HepG2 (cell line): Measurements from ENCODE around the gene SRP14. TPM values are rescaled to one million over a fixed set of nuclear protein-coding genes. Genes with fewer than 3 reads are reported as not detected.

Experiments used
- ATAC-seq: fragments of 200-7000 bp; cut with Tn5 transposase; 3 replicates; pipeline ENCODE4 v1.9.1; 2020; ENCODE audit warnings: mild to moderate bottlenecking, moderate library complexity
- BruUV-seq: library from RNA; stranded (reverse); fragments of 400-500 nt; replicated peaks from 2 replicates; lab custom pipeline; 2021; lab: Mats Ljungman, UMichigan
- CTCF ChIA-PET: fragments of 300-600 bp; formaldehyde crosslinking; extraction: SDS; loops from one replicate; lab custom pipeline; 2021; ENCODE audit warnings: low total read pairs, inconsistent platforms, low intra/inter-chr PET ratio; lab: Yijun Ruan, JAX
- POLR2A ChIA-PET: fragments of 350-600 bp; sonication (Branson Sonifier 250); formaldehyde crosslinking; loops from one replicate; lab custom pipeline; 2020; ENCODE audit warnings: antibody characterized with exemption, inconsistent platforms; lab: Yijun Ruan, JAX
- DNase-seq: peaks from one replicate; pipeline ENCODE4 v3.0.0-alpha.2; 2015; ENCODE audit warnings: low spot score
- FAIRE-seq: peaks from 3 replicates; lab custom pipeline; 2011; peaks lifted over from hg19 to GRCh38; lab: Jason Lieb, UNC
- H2AFZ ChIP-seq: one replicate; pipeline ENCODE4 v1.6.1; 2011; ENCODE audit warnings: low read length, inconsistent platforms
- H3K27ac ChIP-seq: fragments of 300-600 bp; 3 replicates; pipeline ENCODE4 v1.8.0; 2011; ENCODE audit warnings: mixed run types, mild to moderate bottlenecking, mixed read lengths, low read length, inconsistent platforms; ENCODE audit not compliant: insufficient read depth; ENCODE audit errors: extremely low read length
- H3K27me3 ChIP-seq, 2 experiments: fragments of 200-600 bp in 1 of 2; 2 replicates in 1 of 2; 3 replicates in 1 of 2; pipeline versions ENCODE4 v1.6.0 to v1.8.0; 2011; ENCODE audit warnings: low read length in 2 of 2, mild to moderate bottlenecking in 2 of 2, moderate library complexity in 2 of 2, inconsistent platforms in 1 of 2; ENCODE audit not compliant: insufficient read depth in 2 of 2, control insufficient read depth in 1 of 2
- H3K36me3 ChIP-seq, 2 experiments: fragments of 200-600 bp in 1 of 2; replicated peaks in 1 of 2; 2 replicates in 1 of 2; 3 replicates in 1 of 2; pipeline versions ENCODE4 v1.5.1 to v1.8.0; 2011; ENCODE audit warnings: low read length in 2 of 2, inconsistent platforms in 1 of 2; ENCODE audit not compliant: insufficient read depth in 2 of 2, control insufficient read depth in 1 of 2
- H3K4me1 ChIP-seq: 2 replicates; pipeline ENCODE4 v1.5.1; 2012; ENCODE audit warnings: low read length, inconsistent platforms; ENCODE audit not compliant: insufficient read depth
- H3K4me2 ChIP-seq: 2 replicates; pipeline ENCODE4 v1.6.0; 2011; ENCODE audit warnings: low read depth, low read length, inconsistent platforms
- H3K4me3 ChIP-seq, 3 experiments: fragments of 200-600 bp in 1 of 3; sonication (generic), shearing (Covaris generic) in 1 of 3; replicated peaks in 1 of 3; 2 replicates each; pipeline ENCODE4 v1.5.1; 2011 to 2016; ENCODE audit warnings: low read length in 3 of 3, inconsistent platforms in 2 of 3, low read depth in 2 of 3, mild to moderate bottlenecking in 2 of 3, control low read depth in 1 of 3, mixed read lengths in 1 of 3; ENCODE audit not compliant: insufficient read depth in 1 of 3
- H3K79me2 ChIP-seq: one replicate; pipeline ENCODE4 v1.6.1; 2011; ENCODE audit warnings: low read length, inconsistent platforms; ENCODE audit not compliant: insufficient read depth
- H3K9ac ChIP-seq: 2 replicates; pipeline ENCODE4 v1.6.0; 2011; ENCODE audit warnings: mild to moderate bottlenecking, low read depth, low read length, inconsistent platforms; ENCODE audit not compliant: insufficient read depth
- H3K9me3 ChIP-seq: 2 replicates; pipeline ENCODE4 v1.5.1; 2012; ENCODE audit warnings: mild to moderate bottlenecking, low read length
- H4K20me1 ChIP-seq: 2 replicates; pipeline ENCODE4 v1.6.0; 2011; ENCODE audit warnings: inconsistent platforms, mild to moderate bottlenecking, low read length, moderate library complexity; ENCODE audit not compliant: insufficient read depth
- JDP2 ChIP-seq: sonication (generic); formaldehyde crosslinking; IDR thresholded peaks from 2 replicates; pipeline ENCODE4 v1.8.1; 2022; ENCODE audit warnings: missing genetic modification reagents, borderline replicate concordance
- NFE2L2 ChIP-seq: fragments of 150-350 bp; IDR thresholded peaks from 2 replicates; pipeline ENCODE4 v1.6.1; 2014; ENCODE audit warnings: low read length
- NFKB2 ChIP-seq: sonication (generic); formaldehyde crosslinking; IDR thresholded peaks from 2 replicates; pipeline ENCODE4 v1.4.0; 2020; ENCODE audit warnings: missing genetic modification reagents, borderline replicate concordance
- NFRKB ChIP-seq: fragments of 450-650 bp; IDR thresholded peaks from 2 replicates; pipeline ENCODE4 v1.6.1; 2017
- U2AF2 ChIP-seq: fragments of 200-400 bp; formaldehyde crosslinking; IDR thresholded peaks from 2 replicates; pipeline ENCODE4 v1.6.1; 2017; ENCODE audit warnings: low read depth, mild to moderate bottlenecking, low read length
- ZNF292 ChIP-seq: sonication (generic); formaldehyde crosslinking; IDR thresholded peaks from 2 replicates; pipeline ENCODE4 v1.8.1; 2022; ENCODE audit warnings: mild to moderate bottlenecking, low read depth, missing genetic modification reagents, borderline replicate concordance
- ZNF317 ChIP-seq: sonication (generic); formaldehyde crosslinking; IDR thresholded peaks from 2 replicates; pipeline ENCODE4 v1.5.0; 2020; ENCODE audit warnings: mild to moderate bottlenecking, missing genetic modification reagents
- WGBS: methylation state at CpG from one replicate; pipeline ENCODE4 v1.1.6; 2017; ENCODE audit warnings: low lambda C conversion rate; 5-methylcytosine and 5-hydroxymethylcytosine counted together
- in situ Hi-C: cut with HindIII; loops from 2 replicates; pipeline ENCODE4 v1.10.0; 2017; ENCODE audit warnings: low pct_unique_long_range_greater_than_20kb; ENCODE audit not compliant: extremely low pct_ligation_motif_present
- intact Hi-C: fragments of 100-400 bp; cut with micrococcal nuclease; formaldehyde crosslinking; loops from one replicate; pipeline ENCODE4 v1.10.0; 2022; ENCODE audit not compliant: unreplicated experiment
- polyA plus RNA-seq, 8 experiments: library from polyadenylated mRNA; depleted of rRNA in 3 of 8; stranded (reverse) in 7 of 8; unstranded in 1 of 8; fragments of >200 nt; fragmentation: Illumina TruSeq in 4 of 8; extraction: Trizol in 4 of 8; gene quantifications; 2 replicates each; pipeline versions ENCODE4 v1.2.1 to v1.2.3, GENCODE V29; 2011 to 2016; ENCODE audit warnings: low read depth in 4 of 8, missing spikeins in 1 of 8, mixed read lengths in 1 of 8; ENCODE audit not compliant: insufficient read depth in 1 of 8
- total RNA-seq, 5 experiments: library from RNA; depleted of rRNA; stranded (reverse); fragments of >200 nt; fragmentation: Illumina TruSeq; extraction: Trizol; gene quantifications; 2 replicates each; pipeline ENCODE4 v1.2.3, GENCODE V29; 2016; ENCODE audit warnings: low read depth in 1 of 5
- TF ChIP-seq, protein P1 (sequence below): sonication (generic); formaldehyde crosslinking; conservative IDR thresholded peaks from 2 replicates; pipeline ENCODE4 v1.5.0; 2020; ENCODE audit warnings: missing genetic modification reagents
- TF ChIP-seq, protein P2 (sequence below): sonication (generic); formaldehyde crosslinking; IDR thresholded peaks from 2 replicates; pipeline ENCODE4 v1.8.1; 2023; ENCODE audit warnings: mild to moderate bottlenecking, missing genetic modification reagents
- TF ChIP-seq, protein P3 (sequence below): sonication (generic); formaldehyde crosslinking; IDR thresholded peaks from 2 replicates; pipeline ENCODE4 v1.4.0; 2020; ENCODE audit warnings: missing genetic modification reagents, borderline replicate concordance

SRP14 gene
- total and polyA plus RNA-seq, 2 of the 13 experiments (the other 11 are each of a cell fraction or from before 2014, with no cell fraction given) = 208 to 356 TPM

GRCh38 chr15:40046721-40047414, 7.9 kb upstream of the SRP14 start:
- Histone ChIP-seq H3K4me3 (no peak overlapping the region), H3K9ac (no peak overlapping the region), H2AFZ (no peak overlapping the region), H3K27ac (no peak overlapping the region), H3K4me1 (peaks cover 46% of the 10 kb centered on the region), H3K79me2 (no peaks in the 10 kb centered on the region), H4K20me1 (no peaks in the 10 kb centered on the region), H3K27me3 (no peaks in the 10 kb centered on the region), H3K9me3 (no peaks in the 10 kb centered on the region), H3K36me3 (no peaks in the 10 kb centered on the region), H3K4me2 (peak overlapping the region; percentile 13; the same call in 1 of the 2 replicates)
- FAIRE-seq = no peak
- CTCF ChIA-PET = interaction anchor here (2.3 kb wide), 1 partner anchor 228 kb away, joined by 19 read pairs; no protein-coding TSS in a partner anchor
- BruUV-seq = no TSS peak
- 100% methylated on average over 2 of the region's 5 CpGs for WGBS
- TF ChIP-seq, protein P1, sequence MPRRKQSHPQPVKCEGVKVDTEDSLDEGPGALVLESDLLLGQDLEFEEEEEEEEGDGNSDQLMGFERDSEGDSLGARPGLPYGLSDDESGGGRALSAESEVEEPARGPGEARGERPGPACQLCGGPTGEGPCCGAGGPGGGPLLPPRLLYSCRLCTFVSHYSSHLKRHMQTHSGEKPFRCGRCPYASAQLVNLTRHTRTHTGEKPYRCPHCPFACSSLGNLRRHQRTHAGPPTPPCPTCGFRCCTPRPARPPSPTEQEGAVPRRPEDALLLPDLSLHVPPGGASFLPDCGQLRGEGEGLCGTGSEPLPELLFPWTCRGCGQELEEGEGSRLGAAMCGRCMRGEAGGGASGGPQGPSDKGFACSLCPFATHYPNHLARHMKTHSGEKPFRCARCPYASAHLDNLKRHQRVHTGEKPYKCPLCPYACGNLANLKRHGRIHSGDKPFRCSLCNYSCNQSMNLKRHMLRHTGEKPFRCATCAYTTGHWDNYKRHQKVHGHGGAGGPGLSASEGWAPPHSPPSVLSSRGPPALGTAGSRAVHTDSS (CRISPR knock-in tag) = no peak
- TF ChIP-seq ZNF292 = no peak
- TF ChIP-seq, protein P2, sequence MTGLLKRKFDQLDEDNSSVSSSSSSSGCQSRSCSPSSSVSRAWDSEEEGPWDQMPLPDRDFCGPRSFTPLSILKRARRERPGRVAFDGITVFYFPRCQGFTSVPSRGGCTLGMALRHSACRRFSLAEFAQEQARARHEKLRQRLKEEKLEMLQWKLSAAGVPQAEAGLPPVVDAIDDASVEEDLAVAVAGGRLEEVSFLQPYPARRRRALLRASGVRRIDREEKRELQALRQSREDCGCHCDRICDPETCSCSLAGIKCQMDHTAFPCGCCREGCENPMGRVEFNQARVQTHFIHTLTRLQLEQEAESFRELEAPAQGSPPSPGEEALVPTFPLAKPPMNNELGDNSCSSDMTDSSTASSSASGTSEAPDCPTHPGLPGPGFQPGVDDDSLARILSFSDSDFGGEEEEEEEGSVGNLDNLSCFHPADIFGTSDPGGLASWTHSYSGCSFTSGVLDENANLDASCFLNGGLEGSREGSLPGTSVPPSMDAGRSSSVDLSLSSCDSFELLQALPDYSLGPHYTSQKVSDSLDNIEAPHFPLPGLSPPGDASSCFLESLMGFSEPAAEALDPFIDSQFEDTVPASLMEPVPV = no peak
- no peak for TF ChIP-seq ZNF317 (CRISPR knock-in tag)
- TF ChIP-seq NFKB2 (CRISPR knock-in tag) = no peak
- TF ChIP-seq NFE2L2 = no peak
- TF ChIP-seq JDP2 (CRISPR knock-in tag) = no peak
- TF ChIP-seq, protein P3, sequence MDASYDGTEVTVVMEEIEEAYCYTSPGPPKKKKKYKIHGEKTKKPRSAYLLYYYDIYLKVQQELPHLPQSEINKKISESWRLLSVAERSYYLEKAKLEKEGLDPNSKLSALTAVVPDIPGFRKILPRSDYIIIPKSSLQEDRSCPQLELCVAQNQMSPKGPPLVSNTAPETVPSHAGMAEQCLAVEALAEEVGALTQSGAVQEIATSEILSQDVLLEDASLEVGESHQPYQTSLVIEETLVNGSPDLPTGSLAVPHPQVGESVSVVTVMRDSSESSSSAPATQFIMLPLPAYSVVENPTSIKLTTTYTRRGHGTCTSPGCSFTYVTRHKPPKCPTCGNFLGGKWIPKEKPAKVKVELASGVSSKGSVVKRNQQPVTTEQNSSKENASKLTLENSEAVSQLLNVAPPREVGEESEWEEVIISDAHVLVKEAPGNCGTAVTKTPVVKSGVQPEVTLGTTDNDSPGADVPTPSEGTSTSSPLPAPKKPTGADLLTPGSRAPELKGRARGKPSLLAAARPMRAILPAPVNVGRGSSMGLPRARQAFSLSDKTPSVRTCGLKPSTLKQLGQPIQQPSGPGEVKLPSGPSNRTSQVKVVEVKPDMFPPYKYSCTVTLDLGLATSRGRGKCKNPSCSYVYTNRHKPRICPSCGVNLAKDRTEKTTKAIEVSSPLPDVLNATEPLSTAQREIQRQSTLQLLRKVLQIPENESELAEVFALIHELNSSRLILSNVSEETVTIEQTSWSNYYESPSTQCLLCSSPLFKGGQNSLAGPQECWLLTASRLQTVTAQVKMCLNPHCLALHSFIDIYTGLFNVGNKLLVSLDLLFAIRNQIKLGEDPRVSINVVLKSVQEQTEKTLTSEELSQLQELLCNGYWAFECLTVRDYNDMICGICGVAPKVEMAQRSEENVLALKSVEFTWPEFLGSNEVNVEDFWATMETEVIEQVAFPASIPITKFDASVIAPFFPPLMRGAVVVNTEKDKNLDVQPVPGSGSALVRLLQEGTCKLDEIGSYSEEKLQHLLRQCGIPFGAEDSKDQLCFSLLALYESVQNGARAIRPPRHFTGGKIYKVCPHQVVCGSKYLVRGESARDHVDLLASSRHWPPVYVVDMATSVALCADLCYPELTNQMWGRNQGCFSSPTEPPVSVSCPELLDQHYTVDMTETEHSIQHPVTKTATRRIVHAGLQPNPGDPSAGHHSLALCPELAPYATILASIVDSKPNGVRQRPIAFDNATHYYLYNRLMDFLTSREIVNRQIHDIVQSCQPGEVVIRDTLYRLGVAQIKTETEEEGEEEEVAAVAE (CRISPR knock-in tag) = no peak
- no peak for TF ChIP-seq U2AF2
- no peak for TF ChIP-seq NFRKB
- no peak for DNase-seq
- intact Hi-C loops = loop anchor here (5.0 kb wide), 1 partner anchor 115 kb away; the partner anchor contains the start of gene BUB1B
- ATAC-seq = no peak
- in situ Hi-C loops = loop anchor here (5.0 to 10.0 kb wide), 3 partner anchors 65 to 225 kb away; partner anchors contain the start of gene BUB1B
- POLR2A ChIA-PET = interaction anchor here (0.6 to 3.3 kb wide), 15 partner anchors 8 to 66 kb away, joined by 3 to 35 read pairs (median 5); partner anchors contain the start of gene BMF
